H9 (cell line): ENCODE measurements around the gene CLIP3. TPM values are rescaled to one million over a fixed set of nuclear protein-coding genes. Genes with fewer than 3 reads are reported as not detected.

Experiments
- DNase-seq: peaks from one replicate; pipeline ENCODE4 v3.0.0-alpha.2; 2017
- H2AFZ ChIP-seq: one replicate; pipeline ENCODE4 v1.6.1; 2013; ENCODE audit warnings: mild to moderate bottlenecking, low read length, control low read depth, moderate library complexity
- H2AK5ac ChIP-seq: 2 replicates; pipeline ENCODE4 v1.6.1; 2013; ENCODE audit warnings: low read length, control low read depth, mixed read lengths; ENCODE audit not compliant: insufficient read length
- H2BK120ac ChIP-seq: one replicate; pipeline ENCODE4 v1.6.1; 2013; ENCODE audit warnings: low read depth, mild to moderate bottlenecking, low read length, control low read depth, inconsistent platforms; ENCODE audit not compliant: poor library complexity, severe bottlenecking
- H2BK12ac ChIP-seq: 2 replicates; pipeline ENCODE4 v1.6.1; 2013; ENCODE audit warnings: low read length, control low read depth, mixed read lengths, low read depth; ENCODE audit not compliant: insufficient read length
- H2BK15ac ChIP-seq: 2 replicates; pipeline ENCODE4 v1.6.1; 2013; ENCODE audit warnings: low read depth, low read length, control low read depth
- H2BK20ac ChIP-seq: one replicate; pipeline ENCODE4 v1.6.1; 2013; ENCODE audit warnings: low read depth, mild to moderate bottlenecking, low read length, control low read depth, inconsistent platforms; ENCODE audit not compliant: poor library complexity, severe bottlenecking
- H2BK5ac ChIP-seq: 2 replicates; pipeline ENCODE4 v1.6.1; 2013; ENCODE audit warnings: low read length, control low read depth, mixed read lengths; ENCODE audit not compliant: insufficient read length
- H3K14ac ChIP-seq: 2 replicates; pipeline ENCODE4 v1.6.1; 2013; ENCODE audit warnings: low read length, control low read depth; ENCODE audit not compliant: insufficient read depth
- H3K18ac ChIP-seq: 2 replicates; pipeline ENCODE4 v1.6.1; 2013; ENCODE audit warnings: low read depth, mild to moderate bottlenecking, mixed read lengths, low read length, control low read depth; ENCODE audit not compliant: insufficient read length
- H3K23ac ChIP-seq: 2 replicates; pipeline ENCODE4 v1.6.1; 2013; ENCODE audit warnings: low read length, control low read depth, mixed read lengths, low read depth; ENCODE audit not compliant: insufficient read length
- H3K23me2 ChIP-seq: 2 replicates; pipeline ENCODE4 v1.6.1; 2013; ENCODE audit warnings: low read depth, mild to moderate bottlenecking, mixed read lengths, low read length, control low read depth; ENCODE audit not compliant: insufficient read length, poor library complexity, severe bottlenecking
- H3K27ac ChIP-seq: 2 replicates; pipeline ENCODE4 v1.5.1; 2013; ENCODE audit warnings: low read length, control low read depth, mixed read lengths, low read depth; ENCODE audit not compliant: insufficient read length
- H3K27me3 ChIP-seq: 2 replicates; pipeline ENCODE4 v1.6.1; 2013; ENCODE audit warnings: low read length, control low read depth, inconsistent platforms; ENCODE audit not compliant: insufficient read depth
- H3K4ac ChIP-seq: 2 replicates; pipeline ENCODE4 v1.6.1; 2013; ENCODE audit warnings: low read depth, mild to moderate bottlenecking, control low read depth, inconsistent platforms, low read length, moderate library complexity
- H3K4me1 ChIP-seq: 2 replicates; pipeline ENCODE4 v1.6.1; 2013; ENCODE audit warnings: low read length, control low read depth, inconsistent platforms; ENCODE audit not compliant: insufficient read depth
- H3K4me2 ChIP-seq: 2 replicates; pipeline ENCODE4 v1.6.1; 2013; ENCODE audit warnings: low read length, control low read depth, mixed read lengths; ENCODE audit not compliant: insufficient read length, insufficient read depth
- H3K56ac ChIP-seq: 2 replicates; pipeline ENCODE4 v1.6.1; 2013; ENCODE audit warnings: low read depth, mild to moderate bottlenecking, mixed read lengths, low read length, control low read depth; ENCODE audit not compliant: insufficient read length
- H3K79me1 ChIP-seq: 2 replicates; pipeline ENCODE4 v1.6.1; 2013; ENCODE audit warnings: low read depth, mild to moderate bottlenecking, moderate library complexity, low read length, control low read depth, inconsistent platforms; ENCODE audit not compliant: insufficient read depth, poor library complexity, severe bottlenecking
- H3K79me2 ChIP-seq: 2 replicates; pipeline ENCODE4 v1.6.1; 2013; ENCODE audit warnings: low read length, control low read depth, inconsistent platforms; ENCODE audit not compliant: insufficient read depth
- H3K9ac ChIP-seq: 2 replicates; pipeline ENCODE4 v1.6.1; 2013; ENCODE audit warnings: low read length, control low read depth, mixed read lengths; ENCODE audit not compliant: insufficient read length; ENCODE audit errors: extremely low read depth
- H3K9me3 ChIP-seq: one replicate; pipeline ENCODE4 v1.6.1; 2013; ENCODE audit warnings: low read depth, low read length, inconsistent platforms; ENCODE audit not compliant: control insufficient read depth
- H3T11ph ChIP-seq: one replicate; pipeline ENCODE4 v1.6.1; 2013; ENCODE audit warnings: mild to moderate bottlenecking, low read length, control low read depth, inconsistent platforms
- H4K20me1 ChIP-seq: one replicate; pipeline ENCODE4 v1.6.1; 2013; ENCODE audit not compliant: control insufficient read depth, insufficient read length, insufficient read depth
- H4K5ac ChIP-seq: 2 replicates; pipeline ENCODE4 v1.6.1; 2013; ENCODE audit warnings: low read depth, mild to moderate bottlenecking, mixed read lengths, low read length, control low read depth; ENCODE audit not compliant: insufficient read length
- H4K8ac ChIP-seq: replicated peaks from 2 replicates; pipeline ENCODE4 v1.6.1; 2013; ENCODE audit warnings: low read length, control low read depth, mixed read lengths, low read depth; ENCODE audit not compliant: insufficient read length
- H4K91ac ChIP-seq: 2 replicates; pipeline ENCODE4 v1.6.1; 2013; ENCODE audit warnings: low read depth, mild to moderate bottlenecking, moderate library complexity, mixed read lengths, low read length, control low read depth; ENCODE audit not compliant: insufficient read length
- H3K27ac Mint-ChIP-seq, 3 experiments: 2 replicates in 2 of 3; 3 replicates in 1 of 3; pipeline ENCODE4 v1.8.0; 2020 to 2021; ENCODE audit warnings: mixed read lengths in 3 of 3, mild to moderate bottlenecking in 1 of 3, moderate library complexity in 1 of 3
- H3K27me3 Mint-ChIP-seq: 2 replicates; pipeline ENCODE4 v1.8.0; 2021; ENCODE audit warnings: low read depth, mild to moderate bottlenecking, moderate library complexity, mixed read lengths
- H3K36me3 Mint-ChIP-seq, 3 experiments: 2 replicates in 2 of 3; 3 replicates in 1 of 3; pipeline ENCODE4 v1.8.0; 2020 to 2021; ENCODE audit warnings: low read depth in 3 of 3, mixed read lengths in 3 of 3; ENCODE audit not compliant: insufficient read depth in 1 of 3
- H3K4me1 Mint-ChIP-seq, 2 experiments: 2 replicates each; pipeline ENCODE4 v1.8.0; 2020; ENCODE audit warnings: mixed read lengths in 2 of 2
- H3K4me3 Mint-ChIP-seq, 2 experiments: 2 replicates in 1 of 2; 3 replicates in 1 of 2; pipeline ENCODE4 v1.8.0; 2020 to 2021; ENCODE audit warnings: mild to moderate bottlenecking in 2 of 2, mixed read lengths in 2 of 2, moderate library complexity in 1 of 2
- H3K9me3 Mint-ChIP-seq, 2 experiments: 2 replicates in 1 of 2; 3 replicates in 1 of 2; pipeline ENCODE4 v1.8.0; 2020; ENCODE audit warnings: mild to moderate bottlenecking in 2 of 2, mixed read lengths in 2 of 2, moderate library complexity in 1 of 2
- CTCF ChIP-seq: fragments of 200-600 bp; sonication (generic); conservative IDR thresholded peaks from 3 replicates; pipeline ENCODE4 v1.8.0; 2021; ENCODE audit warnings: antibody characterized with exemption, mild to moderate bottlenecking
- WGBS: extraction: QIAGEN DNeasy Blood & Tissue Kit; methylation state at CpG from one replicate; pipeline ENCODE4 v1.1.7; 2013; ENCODE audit warnings: missing lambda C conversion rate, low lambda C conversion rate, mixed read lengths; ENCODE audit not compliant: insufficient read length; ENCODE audit errors: extremely low coverage; 5-methylcytosine and 5-hydroxymethylcytosine counted together
- total RNA-seq: library from RNA; stranded (reverse); gene quantifications from 2 replicates; pipeline ENCODE4 v1.2.1, GENCODE V29; 2021

The CLIP3 gene
- total RNA-seq, 1 experiment from 2014 or later: 19.7 TPM

- no peak overlapping the region for H3K4me3 Mint-ChIP-seq
- Histone ChIP-seq H2BK20ac (no peak overlapping the region), H3K27ac (no peak overlapping the region), H2BK12ac (no peak overlapping the region), H3K23ac (no peak overlapping the region), H3K23me2 (peaks cover 1% of the 10 kb centered on the region), H2BK120ac (no peak overlapping the region), H4K91ac (no peak overlapping the region), H3K14ac (no peak overlapping the region), H3T11ph (no peak overlapping the region), H3K79me2 (peaks cover 2% of the 10 kb centered on the region; the same call in 1 of the 2 replicates), H2BK5ac (no peak overlapping the region), H3K4ac (no peak overlapping the region), H3K79me1 (peaks cover 4% of the 10 kb centered on the region), H3K27me3 (no peaks in the 10 kb centered on the region), H2AFZ (no peak overlapping the region), H2AK5ac (no peak overlapping the region), H3K56ac (no peak overlapping the region), H4K20me1 (no peaks in the 10 kb centered on the region), H3K4me2 (no peak overlapping the region), H3K18ac (no peak overlapping the region), H3K4me1 (no peaks in the 10 kb centered on the region), H3K9ac (no peak overlapping the region), H3K9me3 (no peaks in the 10 kb centered on the region), H4K5ac (no peak overlapping the region), H4K8ac (no peak overlapping the region), H2BK15ac (no peak overlapping the region)
- H3K36me3 Mint-ChIP-seq: peaks cover 33 to 74% (median 34%) of the 10 kb centered on the region in 3 experiments
- H3K9me3 Mint-ChIP-seq: no peaks in the 10 kb centered on the region; a peak in 1 of 5 replicates
- DNase-seq: peak; percentile 49
- H3K27ac Mint-ChIP-seq: 0 out of 7 replicates have a peak overlapping the region, but pooled peaks of 1 of the 3 experiments have one; percentile 4
- H3K27me3 Mint-ChIP-seq: no peaks in the 10 kb centered on the region; the same call in 1 of the 2 replicates
- peaks cover 9 to 11% of the 10 kb centered on the region in 2 experiments for H3K4me1 Mint-ChIP-seq
- peak; percentile 66 for TF ChIP-seq CTCF
- no CpG with 5 or more reads among the region's 4 CpGs for WGBS
Measured at GRCh38 chr19:36060430-36060829, 27.8 kb upstream of the CLIP3 start.
